HT-29 (cell line): ENCODE data around the gene FARP1. TPM values are rescaled to one million over a fixed set of nuclear protein-coding genes. Genes with fewer than 3 reads are reported as not detected.

Experiments used
- DNase-seq: peaks from one replicate; pipeline ENCODE4 v3.0.0-alpha.2; 2015; ENCODE audit warnings: low spot score
- total RNA-seq: library from RNA; depleted of rRNA; stranded (reverse); fragments of >200 nt; shearing (Covaris generic); gene quantifications from 2 replicates; pipeline ENCODE4 v1.2.3, GENCODE V29; 2014

The FARP1 gene
- total RNA-seq, 1 experiment from 2014 or later, result 49.0 TPM

DNA sequence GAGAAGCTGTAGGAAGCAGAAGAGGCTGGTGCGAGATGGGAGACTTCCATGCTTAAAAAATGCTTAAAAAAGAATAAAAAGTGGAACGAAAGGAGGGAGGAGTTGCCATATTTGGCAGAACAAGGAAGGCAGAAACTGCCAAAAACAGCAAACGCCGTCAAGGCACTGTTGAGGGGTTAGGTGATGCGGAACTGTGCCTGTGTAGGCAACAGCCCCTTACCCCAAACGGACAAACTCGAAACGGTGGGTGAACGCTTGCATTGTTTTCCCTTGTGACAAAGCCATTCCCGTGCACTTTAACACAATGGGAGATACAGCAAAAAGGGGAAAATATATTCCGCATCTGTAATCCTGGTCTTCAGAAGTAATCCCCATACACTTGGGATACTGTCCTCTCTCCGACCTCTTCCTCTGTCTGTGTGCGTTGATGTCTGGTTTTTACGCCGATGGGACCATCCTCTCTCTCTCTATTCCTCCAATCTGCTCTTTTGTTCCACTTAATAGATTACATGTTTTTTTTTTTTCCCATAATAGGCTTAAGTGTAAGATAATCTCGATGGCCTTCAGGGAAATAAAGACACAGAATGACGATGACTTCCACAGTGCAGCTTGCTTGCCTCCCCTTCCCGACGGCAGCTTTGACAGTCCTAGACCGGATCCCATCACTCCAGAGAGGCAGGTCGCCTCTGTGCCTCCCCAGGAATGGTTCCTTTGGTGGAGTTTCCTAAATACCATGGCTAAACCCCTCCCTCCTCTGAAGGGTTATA, 166.9 kb downstream of the FARP1 start:
- DNase-seq, result no peak

DNA sequence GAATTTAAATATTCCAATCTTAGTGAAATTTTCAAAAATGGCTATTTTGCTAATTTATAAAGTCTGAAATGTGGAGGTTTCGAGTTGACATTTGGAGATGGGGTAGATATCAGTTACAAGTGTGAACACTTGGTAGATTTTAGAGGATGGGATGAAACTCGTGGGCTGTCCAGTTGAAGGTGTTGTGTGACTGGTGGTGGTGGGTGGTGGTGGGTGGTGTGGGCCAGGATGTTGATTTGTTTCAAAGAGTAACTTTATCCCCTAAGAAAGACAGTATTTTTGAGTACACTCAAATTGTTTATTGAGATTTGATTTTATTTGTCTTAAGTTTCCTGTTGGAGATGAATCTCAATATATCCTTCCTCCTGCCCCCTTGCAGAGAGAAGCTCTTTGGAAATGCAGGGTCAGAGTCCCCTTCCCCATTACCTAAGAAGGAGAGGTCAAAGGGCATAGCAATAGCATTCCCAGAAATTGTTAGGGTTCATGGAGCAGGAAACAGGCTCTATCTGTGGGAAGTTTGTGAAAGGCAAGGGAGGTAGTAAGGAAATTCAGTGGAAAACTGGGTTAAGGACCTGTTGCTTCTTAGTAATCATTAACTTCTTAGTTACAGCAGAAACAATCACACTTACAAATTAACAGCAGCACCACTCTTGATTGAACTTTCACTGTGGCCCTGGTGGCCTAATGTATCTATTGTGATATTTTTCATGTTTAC, 167.7 kb downstream of the FARP1 start:
- peak; percentile 42 for DNase-seq

DNA sequence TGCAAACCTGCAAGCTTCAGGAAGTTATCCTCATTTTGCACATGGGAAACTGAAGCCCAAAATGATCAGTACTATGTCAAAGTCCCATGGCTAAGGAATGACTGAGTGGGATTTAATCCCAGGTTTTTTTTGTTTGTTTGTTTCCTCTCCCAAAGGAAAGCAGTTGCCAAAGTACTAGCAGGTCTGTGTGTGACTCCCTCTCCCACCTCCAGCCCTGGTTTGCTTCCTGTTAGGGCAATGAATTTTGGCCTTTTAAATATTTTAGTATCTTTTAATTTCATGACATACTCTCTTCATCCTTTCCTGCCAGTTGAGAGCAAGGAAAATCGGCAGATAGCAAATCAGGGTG, 168.3 kb downstream of the FARP1 start:
- no peak for DNase-seq

DNA sequence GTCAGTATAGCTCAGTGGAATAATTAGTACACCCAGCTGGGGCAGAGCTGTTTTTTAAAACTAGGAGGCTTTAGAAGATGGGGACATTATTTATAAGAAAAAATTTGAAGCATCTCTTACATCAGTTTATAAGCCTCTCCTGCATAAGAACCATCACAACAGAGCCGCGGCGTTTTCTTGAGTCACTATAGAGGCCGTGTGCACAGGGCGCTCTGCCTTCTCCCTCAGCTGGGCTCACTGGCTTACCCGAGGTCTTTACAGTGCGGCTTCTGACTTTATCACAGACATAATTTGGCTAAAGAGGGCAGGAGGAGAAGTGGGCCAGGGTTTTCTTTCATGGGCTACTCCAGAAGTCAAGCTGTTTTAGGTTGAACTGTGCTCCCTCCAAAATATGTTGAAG, 169.7 kb downstream of the FARP1 start:
- peak; percentile 52 for DNase-seq

DNA sequence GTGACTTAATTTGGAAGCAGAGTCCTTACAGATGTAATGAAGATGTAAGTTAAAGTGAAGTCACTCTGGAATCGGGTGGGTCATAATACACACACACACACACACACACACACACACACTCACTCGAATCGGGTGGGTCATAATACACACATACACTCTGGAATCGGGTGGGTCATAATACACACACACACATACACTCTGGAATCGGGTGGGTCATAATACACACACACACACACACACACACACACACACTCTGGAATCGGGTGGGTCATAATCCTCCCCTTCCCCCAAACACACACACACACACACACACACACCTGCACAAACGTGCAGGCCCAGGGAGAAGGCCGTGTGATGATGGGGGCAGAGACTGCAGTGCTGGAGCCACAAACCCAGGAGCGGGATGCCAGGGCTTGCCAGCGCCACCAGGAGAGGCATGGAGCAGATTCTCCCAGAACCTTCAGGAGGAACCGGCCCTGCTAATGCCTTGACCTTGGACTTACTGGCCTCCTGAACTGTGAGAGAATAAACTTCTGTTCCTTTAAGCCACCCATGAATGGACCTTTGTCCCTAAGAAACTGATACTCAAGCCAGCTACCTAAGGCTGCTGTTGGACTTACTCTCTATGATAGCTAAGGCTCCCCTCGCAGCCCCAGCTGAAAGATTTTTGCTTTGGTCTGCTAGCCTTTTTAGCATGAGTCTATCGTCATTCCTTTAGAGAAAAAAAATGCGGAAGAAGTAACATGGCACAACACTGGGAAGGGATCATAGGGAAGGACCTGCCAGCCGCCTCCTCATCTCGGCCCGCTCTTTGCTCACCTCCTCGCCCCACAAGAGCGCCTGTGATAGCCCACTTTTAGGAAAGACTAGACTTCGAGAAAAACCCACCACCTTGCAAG, 170.4 kb downstream of the FARP1 start:
- DNase-seq, result peak; percentile 89

DNA sequence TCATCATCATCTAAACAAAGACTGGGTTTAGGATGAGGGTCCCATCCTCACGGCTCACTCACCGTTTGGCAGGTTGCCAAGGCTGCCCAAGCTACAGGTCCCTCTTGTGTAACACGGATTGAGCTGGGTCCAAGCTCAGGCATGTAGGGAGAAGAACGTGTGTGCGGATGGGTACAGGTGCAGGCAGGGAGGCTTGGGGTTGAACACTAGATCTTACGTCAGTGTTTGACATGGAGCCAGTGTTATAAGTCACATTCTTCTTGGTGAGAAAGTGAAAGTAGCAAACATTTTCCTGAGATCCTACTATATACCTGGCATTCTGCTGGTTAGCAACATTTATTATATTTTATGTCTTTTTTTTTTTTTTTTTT, 171.0 kb downstream of the FARP1 start:
- DNase-seq, result peak; percentile 40

DNA sequence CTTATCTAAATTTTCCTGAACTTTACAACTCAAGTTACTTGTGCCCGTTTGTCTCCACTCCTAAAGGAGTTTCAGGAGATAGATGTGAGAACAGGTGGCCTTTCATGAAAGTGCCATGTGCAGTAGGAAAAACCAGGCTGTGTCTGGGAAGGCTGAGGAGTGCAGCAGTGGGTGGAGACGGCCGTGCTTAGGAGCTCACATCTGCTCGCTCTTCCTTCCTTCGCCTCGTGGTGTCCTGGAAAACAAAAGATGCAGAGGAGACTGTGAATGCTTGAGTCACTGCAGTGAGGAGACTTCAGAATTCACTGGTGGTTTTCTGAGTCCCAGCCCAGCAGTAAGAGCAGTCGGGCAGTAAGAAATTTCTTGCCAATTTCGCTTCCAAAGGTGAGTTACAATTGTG, 172.6 kb downstream of the FARP1 start:
- DNase-seq, result peak; percentile 31

DNA sequence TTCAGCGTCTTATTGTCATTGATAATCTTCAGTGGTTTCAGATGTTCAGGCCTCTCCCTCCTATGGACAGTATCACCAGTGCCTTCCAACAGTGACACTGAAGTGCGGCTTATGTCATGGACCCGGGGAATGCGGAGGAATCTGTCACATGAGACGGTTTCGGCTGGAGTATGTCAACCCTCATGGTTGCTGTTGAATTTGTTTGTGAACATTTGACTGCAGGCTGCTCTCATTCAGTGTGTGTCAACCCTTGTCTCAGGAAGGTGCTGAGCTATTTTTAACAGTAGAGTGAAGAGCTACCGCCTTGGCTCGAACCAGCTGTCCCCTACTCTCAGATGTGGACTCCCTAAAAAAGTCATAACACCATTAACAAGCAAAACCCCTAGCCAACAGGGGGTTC, 173.0 kb downstream of the FARP1 start:
- DNase-seq, result no peak

DNA sequence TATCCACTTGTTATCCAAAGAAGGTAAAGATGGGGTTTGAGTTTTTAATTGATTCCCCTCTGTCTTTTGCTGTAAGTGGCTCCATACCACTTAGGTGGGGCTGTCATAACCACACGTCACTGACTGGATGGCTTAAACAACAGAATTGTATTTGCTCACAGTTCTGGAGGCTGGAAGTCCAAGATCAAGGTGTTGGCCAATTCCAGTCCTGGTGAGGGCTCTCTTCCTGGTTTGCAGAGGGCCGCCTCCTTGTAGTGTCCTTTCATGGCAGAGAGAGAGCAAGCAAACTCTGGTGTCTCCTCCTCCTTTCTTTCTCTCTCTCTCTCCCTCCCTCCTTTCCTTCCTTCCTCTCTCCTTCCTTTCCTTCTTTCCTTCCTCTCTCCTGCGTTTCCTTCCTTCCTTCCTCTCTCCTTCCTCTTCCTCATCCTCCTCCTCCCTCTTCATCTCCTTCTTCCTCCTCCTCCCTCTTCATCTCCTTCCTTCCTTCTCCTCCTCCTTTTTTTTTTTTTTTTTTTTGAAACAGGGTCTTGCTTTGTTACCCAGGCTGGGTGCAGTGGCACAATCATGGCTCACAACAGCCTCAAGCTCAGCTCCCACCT, 174.8 kb downstream of the FARP1 start:
- no peak for DNase-seq

DNA sequence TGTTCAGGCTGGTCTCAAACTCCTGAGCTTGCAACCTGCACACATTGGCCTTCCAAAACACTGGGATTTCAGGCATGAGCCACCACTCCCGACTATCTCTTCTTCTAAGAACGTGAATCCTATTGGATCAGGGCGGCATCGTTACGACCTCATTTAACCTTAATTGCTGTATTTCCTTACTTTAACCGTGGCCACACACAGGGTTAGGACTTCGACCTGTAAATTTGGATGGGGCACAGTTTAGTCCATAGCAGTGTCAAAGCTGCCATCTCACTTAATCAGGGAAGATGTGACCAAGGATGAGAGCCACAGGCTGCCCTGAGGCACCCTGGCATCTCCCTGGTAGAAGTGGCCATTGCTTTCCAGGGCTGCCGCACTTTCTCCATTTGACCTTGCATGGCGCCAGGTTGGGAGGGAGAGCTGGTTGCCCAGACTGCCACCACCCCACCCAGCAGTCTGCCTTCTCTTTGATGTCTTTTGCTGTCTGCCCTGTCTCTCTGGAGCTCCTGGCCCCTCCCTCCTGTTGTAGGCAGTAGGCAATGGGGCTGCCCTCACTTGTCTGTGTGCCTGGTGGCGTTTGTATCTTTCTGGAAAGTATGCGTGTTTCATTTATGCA, 175.5 kb downstream of the FARP1 start:
- DNase-seq, result no peak

DNA sequence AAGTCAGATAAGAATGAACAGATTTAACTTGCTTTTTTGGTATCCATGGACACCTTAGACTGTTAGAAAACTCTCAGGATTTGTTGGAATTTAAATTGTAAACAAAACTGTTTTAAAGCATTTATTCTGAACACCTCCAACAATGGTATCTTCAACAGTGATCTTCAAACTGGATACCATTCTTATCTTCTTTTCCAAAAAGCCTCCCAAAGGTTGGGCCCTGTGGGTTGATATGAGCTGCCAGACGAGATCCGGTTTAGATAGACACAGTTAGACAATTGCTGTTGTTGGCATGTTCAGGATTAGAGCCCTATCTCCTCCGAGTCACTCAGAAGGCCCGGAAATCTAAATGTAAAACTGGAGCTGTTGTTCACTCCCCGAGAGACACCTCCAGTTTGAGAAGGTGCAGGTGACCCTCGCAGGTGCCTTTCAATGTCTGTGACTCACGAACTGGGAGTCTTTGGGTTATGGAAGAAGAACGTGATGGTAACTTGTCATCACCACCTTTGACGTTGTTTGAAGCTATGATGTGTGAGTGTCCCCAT, 177.7 kb downstream of the FARP1 start:
- no peak for DNase-seq

DNA sequence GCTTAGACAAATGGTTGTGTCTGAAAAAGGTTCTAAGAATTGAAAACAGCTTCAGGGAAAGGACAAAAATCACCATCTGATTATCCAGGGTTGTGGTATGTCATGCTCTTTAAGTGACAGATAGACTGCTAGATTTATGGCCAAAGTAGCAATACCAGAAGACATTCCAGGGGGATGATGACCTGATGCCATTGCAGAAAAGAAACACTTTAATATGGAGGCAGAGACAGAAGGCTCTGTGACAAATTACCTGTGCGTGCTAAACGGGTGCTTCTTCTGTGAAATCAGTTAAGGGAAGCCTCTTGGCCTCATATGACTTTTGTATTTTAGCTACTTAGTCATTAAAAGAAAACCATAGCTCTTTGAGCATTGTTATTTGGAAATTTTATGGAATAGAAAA, 178.5 kb downstream of the FARP1 start:
- DNase-seq, result no peak

DNA sequence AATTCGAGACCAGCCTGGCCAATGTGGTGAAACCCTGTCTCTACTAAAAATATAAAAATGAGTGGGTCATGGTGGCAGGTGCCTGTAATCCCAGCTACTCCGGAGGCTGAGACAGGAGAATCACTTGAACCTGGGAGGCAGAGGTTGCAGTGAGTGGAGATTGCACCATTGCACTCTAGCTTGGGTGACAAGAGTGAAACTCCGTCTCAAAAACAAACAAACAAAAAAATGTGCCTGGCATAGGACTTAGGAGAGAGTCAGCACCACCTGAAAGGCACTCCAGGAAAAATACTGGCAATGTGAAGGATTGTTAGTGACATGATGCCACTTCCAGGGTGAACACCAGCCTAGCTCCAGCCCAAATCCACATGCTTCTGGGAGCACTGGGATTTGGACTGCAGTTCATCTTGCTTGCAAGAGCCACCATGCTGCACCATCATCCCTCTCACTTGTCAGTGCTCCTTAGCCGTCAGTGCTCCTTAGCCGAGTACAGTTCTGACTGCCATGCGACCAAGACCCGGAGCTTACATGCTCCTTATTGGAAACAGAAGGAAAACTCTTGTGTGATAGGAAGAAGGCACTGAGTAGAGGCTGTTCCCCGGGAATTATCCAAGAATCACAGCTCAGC, 179.3 kb downstream of the FARP1 start:
- DNase-seq, result no peak

DNA sequence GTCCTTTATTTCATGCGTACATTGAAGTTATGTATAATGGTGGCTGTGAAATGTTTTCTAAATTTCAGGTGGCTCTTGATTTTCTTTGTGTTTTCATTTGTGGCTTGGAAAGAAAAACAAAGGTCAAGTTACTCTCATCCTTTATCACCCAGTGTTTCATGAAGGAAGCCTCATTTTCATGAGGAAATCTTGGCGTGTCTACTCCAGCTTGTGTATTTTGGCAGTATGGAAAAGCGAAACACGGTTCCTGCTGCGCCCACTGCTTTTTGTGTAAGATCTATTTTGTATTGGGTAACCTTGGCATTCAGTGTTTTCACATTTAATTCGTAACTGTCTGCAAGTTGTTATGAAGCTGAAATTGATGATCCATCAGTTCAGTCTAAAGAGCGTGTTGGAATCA, 181.2 kb downstream of the FARP1 start:
- no peak for DNase-seq

DNA sequence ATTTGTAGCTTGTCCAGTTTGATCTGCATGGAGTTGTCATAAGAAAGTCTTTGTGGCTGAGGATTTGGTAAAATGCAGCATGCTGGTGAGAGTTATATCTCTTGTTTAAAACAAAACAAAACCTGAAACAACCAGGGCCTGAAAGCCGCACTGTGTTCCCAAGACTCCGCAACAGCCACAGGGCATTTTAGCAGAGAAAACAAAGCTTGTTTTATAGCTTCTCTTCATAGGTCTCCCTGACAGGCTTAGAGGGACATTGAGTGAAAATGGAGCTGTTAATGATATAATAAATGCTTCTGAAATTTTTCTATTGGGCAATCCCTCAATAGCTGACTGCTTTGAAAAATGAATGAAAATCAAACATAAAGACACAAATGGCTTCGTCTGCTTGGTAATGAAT, 182.8 kb downstream of the FARP1 start:
- no peak for DNase-seq

DNA sequence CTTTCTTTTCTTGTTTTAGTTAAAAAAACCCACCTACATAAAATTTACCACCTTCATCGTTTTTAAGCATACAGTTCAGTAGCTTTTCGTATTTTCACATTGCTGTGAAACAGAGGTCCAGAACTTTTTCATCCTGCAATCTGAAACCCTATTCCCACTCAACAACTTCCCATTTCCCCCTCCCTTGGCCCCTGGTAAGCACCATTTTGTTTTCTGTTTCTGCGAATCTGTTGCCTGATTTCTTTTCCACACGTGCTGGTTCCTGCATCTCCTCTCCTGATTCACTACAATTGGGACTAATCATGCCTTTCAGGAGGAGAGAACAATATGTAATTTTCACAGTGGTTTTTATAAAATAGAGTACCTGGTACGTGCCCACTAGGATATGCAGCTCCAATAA, 183.4 kb downstream of the FARP1 start:
- DNase-seq, result no peak

DNA sequence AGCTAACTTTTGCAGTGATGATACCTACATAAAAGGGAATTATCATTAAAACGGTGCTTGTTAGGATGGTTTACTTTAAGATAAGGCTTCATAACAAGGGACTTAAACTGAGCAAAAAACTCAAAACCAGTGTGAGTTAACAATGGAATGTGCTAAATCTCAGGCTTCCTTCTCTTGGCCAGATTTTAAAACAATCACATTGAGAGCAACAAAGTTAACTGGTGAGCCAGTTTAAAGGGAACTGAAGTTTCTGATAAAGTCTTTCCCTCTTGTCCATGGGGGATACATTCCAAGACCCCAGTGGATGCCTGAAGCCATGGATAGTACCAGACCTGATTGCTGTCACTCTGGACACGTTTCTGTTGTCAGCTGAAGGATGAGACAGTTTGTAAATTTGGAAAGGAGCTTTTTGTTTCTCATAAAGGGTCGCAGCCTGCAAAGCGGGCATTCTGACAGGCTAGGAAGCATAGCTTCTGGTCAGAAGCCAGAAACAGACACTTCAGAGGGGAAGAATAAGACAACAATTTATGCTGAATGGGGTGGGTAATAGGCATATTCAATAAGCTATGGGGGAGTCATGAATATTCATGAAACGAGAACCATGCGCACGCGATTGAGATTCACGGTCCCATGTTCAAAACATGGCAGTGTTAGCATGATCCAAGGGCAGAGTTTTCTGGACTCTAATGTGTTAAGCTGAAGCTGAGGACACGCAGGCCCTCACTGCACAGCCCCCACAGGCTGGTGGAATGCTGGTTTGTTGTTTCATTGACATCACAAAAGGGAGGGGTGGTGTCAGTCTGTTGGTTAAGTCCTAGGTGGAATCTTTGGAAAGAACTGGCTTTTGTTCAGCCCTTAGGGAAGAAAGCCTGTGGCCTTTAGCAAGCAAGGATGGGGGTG, 184.7 kb downstream of the FARP1 start:
- no peak for DNase-seq

DNA sequence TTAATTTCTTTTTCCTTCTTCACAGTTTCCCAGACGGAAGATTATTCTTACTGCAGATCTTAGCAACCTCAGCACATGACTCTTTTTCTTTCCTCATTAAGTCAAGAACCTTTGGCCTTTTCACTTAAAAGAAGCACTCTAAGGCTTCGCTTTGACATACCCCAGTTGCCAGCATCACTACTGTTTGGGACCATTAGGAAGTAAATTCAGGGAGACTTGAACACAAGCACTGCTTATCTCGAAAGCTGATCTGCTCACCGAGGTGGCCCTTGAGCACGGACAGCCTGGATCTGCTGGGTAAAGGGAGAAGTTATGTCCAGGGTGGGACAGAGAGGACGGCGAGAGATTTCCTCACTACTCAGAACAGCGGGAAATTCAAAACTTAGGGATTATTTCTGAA, 185.6 kb downstream of the FARP1 start:
- DNase-seq, result no peak

DNA sequence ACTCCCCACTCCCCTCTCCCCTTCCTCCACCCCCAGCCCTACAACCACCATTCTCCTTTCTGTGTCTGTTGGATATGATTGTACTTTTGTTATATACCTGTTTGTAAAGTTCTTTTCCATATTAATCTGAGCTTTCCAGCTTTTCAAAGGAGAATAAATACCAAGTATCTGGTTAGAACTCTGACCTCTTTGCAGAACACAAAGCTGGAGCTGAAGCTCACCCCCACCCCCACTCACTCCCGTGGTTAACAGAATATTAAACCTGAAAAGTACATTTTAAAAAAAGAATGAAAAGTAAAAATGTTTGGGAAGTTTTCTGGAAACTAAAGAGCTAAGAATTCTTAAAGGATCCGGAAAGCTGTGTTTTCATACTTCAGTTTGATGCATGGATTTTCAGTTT, 189.3 kb downstream of the FARP1 start:
- DNase-seq, result no peak

DNA sequence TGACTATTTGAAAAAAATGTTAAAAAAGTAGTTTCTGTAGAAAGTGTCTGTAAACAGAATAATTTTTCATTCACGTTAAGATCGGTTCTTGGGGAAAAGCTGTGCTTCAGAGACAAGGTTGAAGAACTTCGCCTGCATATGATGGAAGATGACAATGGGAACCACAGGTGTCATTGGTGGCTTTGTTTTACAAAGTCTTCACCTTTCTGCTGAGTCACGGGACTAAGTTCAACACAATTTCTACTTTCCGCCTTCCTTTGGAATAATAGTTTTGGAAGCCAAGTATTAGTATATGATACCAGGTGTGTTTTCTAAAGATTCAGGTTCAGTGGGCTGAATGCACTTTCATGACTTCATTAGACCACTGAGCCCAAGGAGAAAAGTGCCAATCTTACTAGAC, 189.8 kb downstream of the FARP1 start:
- DNase-seq, result no peak
